Endothelial cell of umbilical vein (primary cell): ENCODE data around the gene BARD1. TPM values are rescaled to one million over a fixed set of nuclear protein-coding genes. Genes with fewer than 3 reads are reported as not detected.
A peak's percentile ranks its signal among the peaks of the same experiment; 100 is the strongest.

Experiments
- BruUV-seq: library from RNA; stranded (reverse); fragments of 400-500 nt; replicated peaks from 2 replicates; lab custom pipeline; 2021; lab: Mats Ljungman, UMichigan
- CTCF ChIA-PET: fragments of 300-600, 350-600 bp; sonication (Branson Sonifier 250); formaldehyde crosslinking; loops from one replicate; lab custom pipeline; 2021; ENCODE audit warnings: antibody characterized with exemption, inconsistent platforms; lab: Charles Lee
- POLR2A ChIA-PET: fragments of 300-600, 350-600 bp; sonication (Branson Sonifier 250); formaldehyde crosslinking; loops from one replicate; lab custom pipeline; 2021; ENCODE audit warnings: antibody characterized with exemption, inconsistent platforms; lab: Charles Lee
- DNase-seq: peaks from one replicate; pipeline ENCODE4 v3.0.0-alpha.2; 2011; ENCODE audit warnings: low read depth, low spot score
- FAIRE-seq: peaks from 2 replicates; lab custom pipeline; 2011; peaks lifted over from hg19 to GRCh38; lab: Jason Lieb, UNC
- H2AFZ ChIP-seq: 2 replicates; pipeline ENCODE4 v1.6.0; 2012; ENCODE audit warnings: low read depth, low read length, control low read depth, inconsistent platforms
- H3K27ac ChIP-seq: 2 replicates; pipeline ENCODE4 v1.5.1; 2011; ENCODE audit warnings: low read depth, mild to moderate bottlenecking, control low read depth, low read length, moderate library complexity; ENCODE audit not compliant: insufficient read depth
- H3K27me3 ChIP-seq, 2 experiments: 2 replicates each; pipeline versions ENCODE4 v1.6.0 to v1.6.1; 2011; ENCODE audit warnings: low read length in 2 of 2, mixed read lengths in 1 of 2; ENCODE audit not compliant: control insufficient read depth in 2 of 2, insufficient read depth in 2 of 2
- H3K36me3 ChIP-seq, 2 experiments: 2 replicates in 1 of 2; 3 replicates in 1 of 2; pipeline ENCODE4 v1.5.1; 2011; ENCODE audit warnings: low read length in 2 of 2, mild to moderate bottlenecking in 1 of 2, moderate library complexity in 1 of 2; ENCODE audit not compliant: control insufficient read depth in 2 of 2, insufficient read depth in 2 of 2; ENCODE audit errors: extremely low read depth in 1 of 2
- H3K4me1 ChIP-seq: 3 replicates; pipeline ENCODE4 v1.5.1; 2011; ENCODE audit warnings: mild to moderate bottlenecking, low read length; ENCODE audit not compliant: control insufficient read depth, insufficient read depth; ENCODE audit errors: extremely low read depth
- H3K4me2 ChIP-seq: 2 replicates; pipeline ENCODE4 v1.6.1; 2011; ENCODE audit warnings: low read length, control low read depth, mixed read lengths; ENCODE audit not compliant: insufficient read depth
- H3K4me3 ChIP-seq, 3 experiments: fragments of 200-600 bp in 1 of 3; sonication (generic), shearing (Covaris generic) in 1 of 3; replicated peaks in 1 of 3; 2 replicates each; pipeline ENCODE4 v1.5.1; 2011 to 2016; ENCODE audit warnings: control low read depth in 3 of 3, low read length in 3 of 3, mild to moderate bottlenecking in 2 of 3, inconsistent platforms in 1 of 3, low read depth in 1 of 3, moderate library complexity in 1 of 3; ENCODE audit not compliant: insufficient read depth in 1 of 3
- H3K79me2 ChIP-seq: 2 replicates; pipeline ENCODE4 v1.6.0; 2012; ENCODE audit warnings: low read length, inconsistent platforms; ENCODE audit not compliant: control insufficient read depth, insufficient read depth
- H3K9ac ChIP-seq: replicated peaks from 2 replicates; pipeline ENCODE3; 2011; ENCODE audit warnings: low read length, control low read depth; ENCODE audit not compliant: insufficient read depth; ENCODE audit errors: extremely low read depth
- H3K9me1 ChIP-seq: replicated peaks from 3 replicates; pipeline ENCODE4 v1.6.0; 2011; ENCODE audit warnings: mild to moderate bottlenecking, low read length; ENCODE audit not compliant: control insufficient read depth, insufficient read depth; ENCODE audit errors: extremely low read depth
- H3K9me3 ChIP-seq: replicated peaks from 2 replicates; pipeline ENCODE4 v1.5.1; 2012; ENCODE audit warnings: low read length, inconsistent platforms; ENCODE audit not compliant: control insufficient read depth, insufficient read depth
- H4K20me1 ChIP-seq: replicated peaks from 2 replicates; pipeline ENCODE3; 2011; ENCODE audit warnings: mild to moderate bottlenecking, low read length; ENCODE audit not compliant: control insufficient read depth, insufficient read depth; ENCODE audit errors: extremely low read depth
- CTCF ChIP-seq, 2 donors: IDR thresholded peaks; 1 replicate in 1 of 2; 2 replicates in 1 of 2; pipeline ENCODE4 v1.5.1; 2011; ENCODE audit warnings: low read length in 2 of 2, mild to moderate bottlenecking in 2 of 2, moderate library complexity in 2 of 2, control low read depth in 1 of 2, inconsistent platforms in 1 of 2, low read depth in 1 of 2; ENCODE audit not compliant: insufficient read depth in 1 of 2; ENCODE audit errors: extremely low read depth in 1 of 2
- EZH2 ChIP-seq: IDR thresholded peaks from 2 replicates; pipeline ENCODE4 v1.6.1; 2012; ENCODE audit warnings: borderline replicate concordance, low read depth, mild to moderate bottlenecking, moderate library complexity, low read length, inconsistent platforms; ENCODE audit not compliant: severe bottlenecking
- FOS ChIP-seq: IDR thresholded peaks from 2 replicates; pipeline ENCODE4 v1.6.1; 2011; ENCODE audit warnings: mild to moderate bottlenecking, low read length, moderate library complexity, borderline replicate concordance; ENCODE audit not compliant: insufficient read depth
- GATA2 ChIP-seq: IDR thresholded peaks from 2 replicates; pipeline ENCODE4 v1.7.0; 2011; ENCODE audit warnings: low read depth, mild to moderate bottlenecking, moderate library complexity, mixed read lengths, low read length; ENCODE audit not compliant: insufficient read length, insufficient read depth
- JUN ChIP-seq: IDR thresholded peaks from 2 replicates; pipeline ENCODE4 v1.6.1; 2011; ENCODE audit warnings: borderline replicate concordance, low read depth; ENCODE audit not compliant: insufficient read length, insufficient read depth
- MAX ChIP-seq: IDR thresholded peaks from 2 replicates; pipeline ENCODE4 v1.6.1; 2011; ENCODE audit not compliant: insufficient read depth, insufficient read length
- MYC ChIP-seq: IDR thresholded peaks from one replicate; pipeline ENCODE4 v1.6.1; 2011; ENCODE audit warnings: mild to moderate bottlenecking, low read depth, low read length
- POLR2A ChIP-seq: IDR thresholded peaks from 2 replicates; pipeline ENCODE4 v1.6.1; 2012; ENCODE audit warnings: low read depth, mild to moderate bottlenecking, control low read depth, low read length
- POLR2AphosphoS5 ChIP-seq: IDR thresholded peaks from 2 replicates; pipeline ENCODE4 v1.6.1; 2012; ENCODE audit warnings: low read depth, mild to moderate bottlenecking, control low read depth, low read length, moderate library complexity; ENCODE audit not compliant: insufficient read depth
- dilution Hi-C: fragments of 300-500 bp; cut with MboI; formaldehyde crosslinking; loops from one replicate; pipeline ENCODE4 v1.15.0; 2019; ENCODE audit warnings: low sequenced_read_pairs; ENCODE audit not compliant: extremely low pct_ligation_motif_present
- intact Hi-C: fragments of 100-400 bp; cut with micrococcal nuclease; formaldehyde crosslinking; loops from one replicate; pipeline ENCODE4 v1.10.0; 2022
- polyA plus RNA-seq, 4 experiments: library from polyadenylated mRNA; depleted of rRNA in 3 of 4; stranded (reverse) in 3 of 4; unstranded in 1 of 4; fragments of >200 nt; gene quantifications; 2 replicates each; pipeline versions ENCODE4 v1.2.1 to v1.2.3, GENCODE V29; 2011 to 2012; ENCODE audit warnings: missing spikeins in 1 of 4
- total RNA-seq: library from RNA; stranded (reverse); gene quantifications from 2 replicates; pipeline ENCODE4 v1.2.3, GENCODE V29; 2021

BARD1 gene
- total and polyA plus RNA-seq, 2 donors (not counting 3 experiments of a cell fraction or from before 2014, with no cell fraction given): 9.1 to 14.7 TPM

- DNase-seq (peak; percentile 40), FAIRE-seq (peak; percentile 63)
- intact Hi-C loops: loop anchor here (2.0 to 10.0 kb wide), 3 partner anchors 396 to 1579 kb away; no protein-coding TSS in a partner anchor
- H3K4me1 ChIP-seq: no peaks in the 10 kb centered on the region
- no peak overlapping the region for H3K4me2 ChIP-seq
- ChIA-PET POLR2A (no interaction called here), CTCF (interaction anchor here (0.6 to 2.3 kb wide), 28 partner anchors 8 to 1579 kb away, joined by 3 to 15 read pairs (median 3); partner anchors contain the start of gene BARD1)
- H3K79me2 ChIP-seq: no peaks in the 10 kb centered on the region
- no peaks in the 10 kb centered on the region for H4K20me1 ChIP-seq
- dilution Hi-C loops: no loop called here
- H3K9ac ChIP-seq: no peak overlapping the region
- no peaks in the 10 kb centered on the region for H3K36me3 ChIP-seq
- no peaks in the 10 kb centered on the region for H3K9me3 ChIP-seq
- no peak overlapping the region for H3K27ac ChIP-seq
- no peak for TF ChIP-seq EZH2
- peak in 1 of 2 donors; percentile 35 for TF ChIP-seq CTCF (IDR thresholded peaks at IDR 0.05; ENCODE audit: extremely low read depth in 1 of 2, insufficient read depth in 1 of 2, low read depth in 1 of 2, low read length in 2 of 2)
- no TSS peak for BruUV-seq
- H3K9me1 ChIP-seq: no peaks in the 10 kb centered on the region
- H3K4me3 ChIP-seq: no peak overlapping the region
- H2AFZ ChIP-seq: no peak overlapping the region
- peaks cover 0 to 6% of the 10 kb centered on the region in 2 experiments for H3K27me3 ChIP-seq
These were observed 21.4 kb upstream of the BARD1 start for GRCh38 chr2:214830794-214831346.

GRCh38 chr2:214816008-214816533 lies 6.6 kb upstream of the BARD1 start:
- Histone ChIP-seq H2AFZ (no peak overlapping the region), H3K79me2 (no peaks in the 10 kb centered on the region), H3K4me1 (no peaks in the 10 kb centered on the region), H3K36me3 (no peaks in the 10 kb centered on the region), H3K4me2 (no peak overlapping the region), H3K9ac (no peak overlapping the region), H4K20me1 (no peaks in the 10 kb centered on the region), H3K27ac (no peak overlapping the region), H3K9me1 (no peaks in the 10 kb centered on the region), H3K9me3 (no peaks in the 10 kb centered on the region), H3K27me3 (peaks cover 0 to 6% of the 10 kb centered on the region in 2 experiments), H3K4me3 (no peak overlapping the region)
- BruUV-seq: no TSS peak
- dilution Hi-C loops: no loop called here
- ChIA-PET POLR2A (no interaction called here), CTCF (interaction anchor here (1.7 kb wide), 1 partner anchor 15 kb away, joined by 6 read pairs; no protein-coding TSS in a partner anchor)
- intact Hi-C loops: no loop called here
- FAIRE-seq (no peak), DNase-seq (no peak)
- no peak for TF ChIP-seq CTCF (IDR thresholded peaks at IDR 0.05; ENCODE audit: extremely low read depth in 1 of 2, insufficient read depth in 1 of 2, low read depth in 1 of 2, low read length in 2 of 2)
- TF ChIP-seq JUN: no peak
- TF ChIP-seq POLR2A: no peak
- TF ChIP-seq GATA2: no peak
- no peak for TF ChIP-seq EZH2
- TF ChIP-seq MYC: no peak
- TF ChIP-seq FOS: no peak
- TF ChIP-seq MAX: no peak
- TF ChIP-seq POLR2AphosphoS5: no peak
